Astrocyte (in vitro differentiated cells and primary cell): Measurements from ENCODE around the gene ESRRG.

Source experiments
- EZH2 ChIP-seq: IDR thresholded peaks from 2 replicates; pipeline ENCODE4 v1.6.1; 2012; ENCODE audit warnings: mild to moderate bottlenecking, low read length, inconsistent platforms; ENCODE audit not compliant: insufficient read depth
- TF ChIP-seq, protein P1 (sequence below): IDR thresholded peaks from 2 replicates; pipeline ENCODE4 v1.5.1; 2011; ENCODE audit warnings: low read depth, mild to moderate bottlenecking, inconsistent platforms, low read length, moderate library complexity; ENCODE audit not compliant: insufficient read depth

GRCh38 chr1:216612291-216612690 is 110.9 kb downstream of the ESRRG start:
- TF ChIP-seq, protein P1, sequence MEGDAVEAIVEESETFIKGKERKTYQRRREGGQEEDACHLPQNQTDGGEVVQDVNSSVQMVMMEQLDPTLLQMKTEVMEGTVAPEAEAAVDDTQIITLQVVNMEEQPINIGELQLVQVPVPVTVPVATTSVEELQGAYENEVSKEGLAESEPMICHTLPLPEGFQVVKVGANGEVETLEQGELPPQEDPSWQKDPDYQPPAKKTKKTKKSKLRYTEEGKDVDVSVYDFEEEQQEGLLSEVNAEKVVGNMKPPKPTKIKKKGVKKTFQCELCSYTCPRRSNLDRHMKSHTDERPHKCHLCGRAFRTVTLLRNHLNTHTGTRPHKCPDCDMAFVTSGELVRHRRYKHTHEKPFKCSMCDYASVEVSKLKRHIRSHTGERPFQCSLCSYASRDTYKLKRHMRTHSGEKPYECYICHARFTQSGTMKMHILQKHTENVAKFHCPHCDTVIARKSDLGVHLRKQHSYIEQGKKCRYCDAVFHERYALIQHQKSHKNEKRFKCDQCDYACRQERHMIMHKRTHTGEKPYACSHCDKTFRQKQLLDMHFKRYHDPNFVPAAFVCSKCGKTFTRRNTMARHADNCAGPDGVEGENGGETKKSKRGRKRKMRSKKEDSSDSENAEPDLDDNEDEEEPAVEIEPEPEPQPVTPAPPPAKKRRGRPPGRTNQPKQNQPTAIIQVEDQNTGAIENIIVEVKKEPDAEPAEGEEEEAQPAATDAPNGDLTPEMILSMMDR = no peak
- no peak for TF ChIP-seq EZH2
